ENCODE measurements around the gene BEND5. TPM values are rescaled to one million over a fixed set of nuclear protein-coding genes. Genes with fewer than 3 reads are reported as not detected.

Gene BEND5
- total and polyA plus RNA-seq, 2 of the 13 experiments (the other 11 are each of a cell fraction or from before 2014, with no cell fraction given): 0.11 TPM; not detected in 1

- no peak for TF ChIP-seq ZNF142 (CRISPR knock-in tag; IDR thresholded peaks at IDR 0.05)
- TF ChIP-seq SMC3 (IDR thresholded peaks at IDR 0.05; ENCODE audit: low read length): peak; percentile 74
- TF ChIP-seq ZNF775 (CRISPR knock-in tag; IDR thresholded peaks at IDR 0.05; ENCODE audit: borderline replicate concordance): no peak
Observed at GRCh38 chr1:48817505-48818114, 40.9 kb upstream of the BEND5 start (continued).

- intact Hi-C loops (cut with micrococcal nuclease; ENCODE audit: unreplicated experiment) (no loop called here), in situ Hi-C loops (cut with HindIII; ENCODE audit: extremely low pct_ligation_motif_present, low pct_unique_long_range_greater_than_20kb) (loop anchor here (10.0 kb wide), 1 partner anchor 256 kb away; no protein-coding TSS in a partner anchor)
- DNase-seq (ENCODE audit: low spot score) (peak; percentile 3), FAIRE-seq (no peak), ATAC-seq (no peak)
- WGBS (ENCODE audit: low lambda C conversion rate): 3% methylated on average over 4 of the region's 4 CpGs
- no TSS peak for BruUV-seq (replicated peaks)
- Histone ChIP-seq H3K79me2 (ENCODE audit: insufficient read depth, low read length) (no peaks in the 10 kb centered on the region), H3K4me2 (ENCODE audit: low read depth, low read length) (no peak overlapping the region), H3K27me3 (ENCODE audit: control insufficient read depth in 1 of 2, insufficient read depth in 2 of 2, low read length in 2 of 2) (no peaks in the 10 kb centered on the region), H3K27ac (ENCODE audit: extremely low read length, insufficient read depth, low read length) (no peak overlapping the region), H3K4me1 (ENCODE audit: insufficient read depth, low read length) (no peaks in the 10 kb centered on the region), H3K9me3 (ENCODE audit: low read length) (no peaks in the 10 kb centered on the region), H3K9ac (ENCODE audit: insufficient read depth, low read depth, low read length) (no peak overlapping the region), H4K20me1 (ENCODE audit: insufficient read depth, low read length) (no peaks in the 10 kb centered on the region), H3K4me3 (replicated peaks in 1 of 3; ENCODE audit: insufficient read depth in 1 of 3, low read depth in 2 of 3, low read length in 3 of 3) (no peak overlapping the region), H2AFZ (ENCODE audit: low read length) (no peak overlapping the region), H3K36me3 (replicated peaks in 1 of 2; ENCODE audit: control insufficient read depth in 1 of 2, insufficient read depth in 2 of 2, low read length in 2 of 2) (no peaks in the 10 kb centered on the region)
- ChIA-PET CTCF (ENCODE audit: low intra/inter-chr PET ratio, low total read pairs) (no interaction called here), POLR2A (no interaction called here)
- TF ChIP-seq, protein P1, sequence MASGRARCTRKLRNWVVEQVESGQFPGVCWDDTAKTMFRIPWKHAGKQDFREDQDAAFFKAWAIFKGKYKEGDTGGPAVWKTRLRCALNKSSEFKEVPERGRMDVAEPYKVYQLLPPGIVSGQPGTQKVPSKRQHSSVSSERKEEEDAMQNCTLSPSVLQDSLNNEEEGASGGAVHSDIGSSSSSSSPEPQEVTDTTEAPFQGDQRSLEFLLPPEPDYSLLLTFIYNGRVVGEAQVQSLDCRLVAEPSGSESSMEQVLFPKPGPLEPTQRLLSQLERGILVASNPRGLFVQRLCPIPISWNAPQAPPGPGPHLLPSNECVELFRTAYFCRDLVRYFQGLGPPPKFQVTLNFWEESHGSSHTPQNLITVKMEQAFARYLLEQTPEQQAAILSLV (CRISPR knock-in tag; IDR thresholded peaks at IDR 0.05; ENCODE audit: borderline replicate concordance): no peak
- TF ChIP-seq SKIL (CRISPR knock-in tag; IDR thresholded peaks at IDR 0.05; ENCODE audit: borderline replicate concordance) (no peak), ZNF281 (CRISPR knock-in tag; IDR thresholded peaks at IDR 0.05; ENCODE audit: borderline replicate concordance) (no peak)
- TF ChIP-seq, protein P2, sequence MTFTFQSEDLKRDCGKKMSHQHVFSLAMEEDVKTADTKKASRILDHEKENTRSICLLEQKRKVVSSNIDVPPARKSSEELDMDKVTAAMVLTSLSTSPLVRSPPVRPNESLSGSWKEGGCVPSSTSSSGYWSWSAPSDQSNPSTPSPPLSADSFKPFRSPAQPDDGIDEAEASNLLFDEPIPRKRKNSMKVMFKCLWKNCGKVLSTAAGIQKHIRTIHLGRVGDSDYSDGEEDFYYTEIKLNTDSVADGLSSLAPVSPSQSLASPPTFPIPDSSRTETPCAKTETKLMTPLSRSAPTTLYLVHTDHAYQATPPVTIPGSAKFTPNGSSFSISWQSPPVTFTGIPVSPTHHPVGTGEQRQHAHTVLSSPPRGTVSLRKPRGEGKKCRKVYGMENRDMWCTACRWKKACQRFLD (CRISPR knock-in tag; IDR thresholded peaks at IDR 0.05; ENCODE audit: borderline replicate concordance): no peak
Observed at GRCh38 chr1:48810740-48811139, 34.0 kb upstream of the BEND5 start.

Data from HepG2 (cell line).